Activated CD8-positive, alpha-beta memory T cell treated with anti-CD3 and anti-CD28 coated beads, Interleukin-2, amount 10 ng/mL, durations not matched to agents 7 days and 5 days (primary cell): ENCODE results near the gene CFAP100. TPM values are rescaled to one million over a fixed set of nuclear protein-coding genes. Genes with fewer than 3 reads are reported as not detected.
A peak's percentile ranks its signal among the peaks of the same experiment; 100 is the strongest.

Source experiments
- ATAC-seq: fragments of 150-1000 bp; cut with Tn5 transposase; one replicate; pipeline ENCODE4 v1.10.0; 2021; ENCODE audit warnings: moderate library complexity
- CTCF ChIA-PET: fragments of 350-600 bp; sonication (Branson Sonifier 250); formaldehyde crosslinking; loops from one replicate; lab custom pipeline; 2021; ENCODE audit warnings: antibody characterized with exemption; lab: Charles Lee
- DNase-seq: peaks from one replicate; pipeline ENCODE4 v3.0.0-alpha.2; 2020
- H3K27ac Mint-ChIP-seq: one replicate; pipeline ENCODE4 v1.8.0; 2021; ENCODE audit warnings: mild to moderate bottlenecking, mixed read lengths
- H3K27me3 Mint-ChIP-seq: one replicate; pipeline ENCODE4 v1.8.0; 2021; ENCODE audit warnings: mixed read lengths
- H3K36me3 Mint-ChIP-seq: one replicate; pipeline ENCODE4 v1.8.0; 2021; ENCODE audit warnings: mild to moderate bottlenecking, mixed read lengths
- H3K4me1 Mint-ChIP-seq: one replicate; pipeline ENCODE4 v1.8.0; 2021; ENCODE audit warnings: mixed read lengths
- H3K4me3 Mint-ChIP-seq: one replicate; pipeline ENCODE4 v1.8.0; 2021; ENCODE audit warnings: mild to moderate bottlenecking, moderate library complexity, mixed read lengths
- H3K9me3 Mint-ChIP-seq: one replicate; pipeline ENCODE4 v1.8.0; 2022; ENCODE audit warnings: low read depth, mixed read lengths
- total RNA-seq, 2 experiments: library from RNA; stranded (reverse); gene quantifications; one replicate each; pipeline ENCODE4 v1.2.3, GENCODE V29; 2021

The CFAP100 gene
- total RNA-seq, 2 experiments from 2014 or later: not detected

GRCh38 chr3:126352476-126353454 lies 41.9 kb upstream of the CFAP100 start:
- CTCF ChIA-PET: no interaction called here
- no peak overlapping the region for H3K27ac Mint-ChIP-seq

GRCh38 chr3:126353694-126354321 lies 40.9 kb upstream of the CFAP100 start:
- CTCF ChIA-PET: no interaction called here
- peaks cover 11% of the 10 kb centered on the region for H3K4me1 Mint-ChIP-seq
- ATAC-seq (no peak), DNase-seq (no peak)
- H3K9me3 Mint-ChIP-seq: no peaks in the 10 kb centered on the region
- H3K4me3 Mint-ChIP-seq: no peak overlapping the region
- H3K27ac Mint-ChIP-seq: no peak overlapping the region
- peaks cover 29% of the 10 kb centered on the region for H3K27me3 Mint-ChIP-seq
- no peaks in the 10 kb centered on the region for H3K36me3 Mint-ChIP-seq

More at GRCh38 chr3:126352476-126353454, 41.9 kb upstream of the CFAP100 start:
- DNase-seq (no peak), ATAC-seq (no peak)
- Mint-ChIP-seq H3K9me3 (no peaks in the 10 kb centered on the region), H3K36me3 (no peaks in the 10 kb centered on the region), H3K27me3 (peaks cover 19% of the 10 kb centered on the region), H3K4me3 (no peak overlapping the region), H3K4me1 (peaks cover 5% of the 10 kb centered on the region)

GRCh38 chr3:126354776-126355175 lies 39.9 kb upstream of the CFAP100 start:
- no peak overlapping the region for H3K4me3 Mint-ChIP-seq

GRCh38 chr3:126355251-126355650 lies 39.5 kb upstream of the CFAP100 start:
- no peak overlapping the region for H3K27ac Mint-ChIP-seq
- CTCF ChIA-PET: no interaction called here
- H3K4me1 Mint-ChIP-seq: peaks cover 11% of the 10 kb centered on the region
- no peak overlapping the region for H3K4me3 Mint-ChIP-seq
- H3K27me3 Mint-ChIP-seq: peaks cover 42% of the 10 kb centered on the region
- H3K36me3 Mint-ChIP-seq: no peaks in the 10 kb centered on the region
- DNase-seq (no peak), ATAC-seq (no peak)
- H3K9me3 Mint-ChIP-seq: no peaks in the 10 kb centered on the region

More at GRCh38 chr3:126354776-126355175, 39.9 kb upstream of the CFAP100 start:
- H3K4me1 Mint-ChIP-seq: peaks cover 11% of the 10 kb centered on the region
- peaks cover 37% of the 10 kb centered on the region for H3K27me3 Mint-ChIP-seq
- no peak overlapping the region for H3K27ac Mint-ChIP-seq
- no peaks in the 10 kb centered on the region for H3K9me3 Mint-ChIP-seq
- CTCF ChIA-PET: no interaction called here
- DNase-seq (no peak), ATAC-seq (no peak)
- no peaks in the 10 kb centered on the region for H3K36me3 Mint-ChIP-seq

GRCh38 chr3:126355777-126356372 lies 38.8 kb upstream of the CFAP100 start:
- Mint-ChIP-seq H3K4me1 (peaks cover 11% of the 10 kb centered on the region), H3K27me3 (peaks cover 44% of the 10 kb centered on the region), H3K4me3 (peak overlapping the region; percentile 50), H3K27ac (no peak overlapping the region), H3K36me3 (no peaks in the 10 kb centered on the region), H3K9me3 (no peaks in the 10 kb centered on the region)
- CTCF ChIA-PET: no interaction called here
- no peak for ATAC-seq
- no peak for DNase-seq

GRCh38 chr3:126356373-126357264 lies 38.1 kb upstream of the CFAP100 start:
- Mint-ChIP-seq H3K4me1 (peaks cover 11% of the 10 kb centered on the region), H3K9me3 (no peaks in the 10 kb centered on the region), H3K27me3 (peaks cover 49% of the 10 kb centered on the region), H3K36me3 (no peaks in the 10 kb centered on the region), H3K4me3 (peak overlapping the region; percentile 50), H3K27ac (no peak overlapping the region)
- DNase-seq: no peak
- CTCF ChIA-PET: interaction anchor here (0.9 kb wide), 1 partner anchor 426 kb away, joined by 4 read pairs; no protein-coding TSS in a partner anchor
- peak; percentile 12 for ATAC-seq

- peak within 1 kb of the TSS; percentile 69 for H3K4me3 Mint-ChIP-seq
- CTCF ChIA-PET: interaction anchor here (0.8 to 1.3 kb wide), 3 partner anchors 39 to 427 kb away, joined by 3 to 4 read pairs (median 3); no protein-coding TSS in a partner anchor
- peaks cover 11% of the 10 kb centered on the region for H3K4me1 Mint-ChIP-seq
- H3K9me3 Mint-ChIP-seq: no peaks in the 10 kb centered on the region
- H3K27ac Mint-ChIP-seq: no peak within 1 kb of the TSS
- peak; percentile 97 for ATAC-seq
- peaks cover 54% of the 10 kb centered on the region for H3K27me3 Mint-ChIP-seq
- no peaks in the 10 kb centered on the region for H3K36me3 Mint-ChIP-seq
- DNase-seq: peak; percentile 81
Measured at GRCh38 chr3:126357295-126358037, 37.2 kb upstream of the CFAP100 start, which contains the start of gene KLF15. TSS of gene KLF15 (minus strand) at chr3:126357408. CDS start at chr3:126352922, 4,486 bp downstream.

GRCh38 chr3:126358038-126358815 lies 36.5 kb upstream of the CFAP100 start:
- Mint-ChIP-seq H3K4me3 (peak overlapping the region; percentile 69), H3K27me3 (peaks cover 55% of the 10 kb centered on the region), H3K36me3 (no peaks in the 10 kb centered on the region), H3K27ac (no peak overlapping the region), H3K9me3 (no peaks in the 10 kb centered on the region), H3K4me1 (peaks cover 11% of the 10 kb centered on the region)
- no peak for DNase-seq
- CTCF ChIA-PET: interaction anchor here (0.8 to 1.3 kb wide), 3 partner anchors 39 to 427 kb away, joined by 3 to 4 read pairs (median 3); no protein-coding TSS in a partner anchor
- ATAC-seq: no peak

GRCh38 chr3:126358816-126359181 lies 35.9 kb upstream of the CFAP100 start:
- Mint-ChIP-seq H3K4me1 (peaks cover 11% of the 10 kb centered on the region), H3K36me3 (no peaks in the 10 kb centered on the region), H3K27me3 (peaks cover 55% of the 10 kb centered on the region), H3K9me3 (no peaks in the 10 kb centered on the region), H3K27ac (no peak overlapping the region), H3K4me3 (no peak overlapping the region)
- CTCF ChIA-PET: interaction anchor here (1.3 kb wide), 1 partner anchor 38 kb away, joined by 3 read pairs; no protein-coding TSS in a partner anchor
- DNase-seq: no peak
- no peak for ATAC-seq

- H3K27me3 Mint-ChIP-seq: peaks cover 53% of the 10 kb centered on the region
- ATAC-seq (no peak), DNase-seq (no peak)
- H3K36me3 Mint-ChIP-seq: no peaks in the 10 kb centered on the region
- H3K4me3 Mint-ChIP-seq: no peak overlapping the region
- peaks cover 11% of the 10 kb centered on the region for H3K4me1 Mint-ChIP-seq
- H3K27ac Mint-ChIP-seq: no peak overlapping the region
- no peaks in the 10 kb centered on the region for H3K9me3 Mint-ChIP-seq
- CTCF ChIA-PET: no interaction called here
Measured at GRCh38 chr3:126360046-126360713, 34.5 kb upstream of the CFAP100 start.

GRCh38 chr3:126360714-126361060 lies 34.0 kb upstream of the CFAP100 start:
- Mint-ChIP-seq H3K4me1 (peaks cover 11% of the 10 kb centered on the region), H3K4me3 (no peak overlapping the region), H3K27me3 (peaks cover 48% of the 10 kb centered on the region), H3K9me3 (no peaks in the 10 kb centered on the region), H3K27ac (no peak overlapping the region), H3K36me3 (no peaks in the 10 kb centered on the region)
- CTCF ChIA-PET: no interaction called here
- DNase-seq (no peak), ATAC-seq (no peak)
